Activated CD4-positive, alpha-beta T cell treated with anti-CD3 and anti-CD28 coated beads, Interleukin-2, amount 50 U/mL, for 48 hours (primary cell): ENCODE data around the gene RAD23B.
"Not testable (repeated sequence)": the region's sequence is repeated elsewhere in the genome, so short reads cannot be mapped to it uniquely, and the experiment has no call there.

Source experiments
- DNase-seq, 2 experiments: peaks; one replicate each; pipeline ENCODE4 v3.0.0-alpha.2; 2020

Gene RAD23B

DNA sequence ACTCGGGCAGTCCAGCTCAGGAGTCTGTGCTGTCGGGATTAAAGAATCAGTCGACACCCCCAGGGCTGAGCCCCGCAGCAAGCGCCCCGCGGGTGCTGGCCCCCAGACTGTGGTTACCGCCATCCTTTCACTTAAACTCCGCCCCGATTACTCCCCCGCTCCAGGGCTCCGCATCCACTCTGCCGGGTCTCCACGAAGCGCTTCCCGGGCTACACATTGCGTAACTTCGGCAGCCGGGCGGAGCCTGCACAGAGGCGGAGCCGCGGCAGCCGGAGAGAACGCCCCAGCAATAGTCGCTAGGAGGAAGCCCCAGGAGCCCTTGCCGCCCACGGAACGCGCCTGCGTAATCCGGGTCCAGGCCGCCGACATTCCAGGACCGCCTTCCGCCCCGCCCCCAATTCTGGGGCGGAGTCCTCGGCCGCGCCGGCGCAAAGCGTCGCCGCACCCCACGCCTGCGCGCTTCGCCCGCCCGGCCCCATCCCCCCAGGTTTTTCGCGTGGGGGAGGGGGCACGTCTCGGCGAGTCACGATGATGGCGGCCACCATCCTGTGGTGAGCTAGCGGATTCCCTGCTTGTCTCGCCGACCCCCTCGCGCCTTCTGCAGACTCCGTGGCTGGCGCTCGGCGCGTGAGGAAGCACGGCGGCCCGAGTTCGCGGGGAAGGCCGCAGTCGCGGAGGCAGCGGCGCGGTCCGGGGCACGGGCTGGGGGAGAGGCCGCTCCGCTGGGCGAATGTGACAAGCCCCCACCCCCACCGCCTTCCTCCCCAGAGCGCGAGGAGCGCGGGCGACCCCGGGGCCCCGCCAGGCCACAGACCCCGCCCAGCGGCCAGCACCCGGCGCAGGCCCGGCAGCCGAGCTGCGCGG is at the start of gene RAD23B:
RAD23B (plus strand) TSS at position 521 of the 864 bp plus-strand sequence. CDS start 351 bp downstream, outside the sequence.
- DNase-seq = peak; percentile 98 to 99

DNA sequence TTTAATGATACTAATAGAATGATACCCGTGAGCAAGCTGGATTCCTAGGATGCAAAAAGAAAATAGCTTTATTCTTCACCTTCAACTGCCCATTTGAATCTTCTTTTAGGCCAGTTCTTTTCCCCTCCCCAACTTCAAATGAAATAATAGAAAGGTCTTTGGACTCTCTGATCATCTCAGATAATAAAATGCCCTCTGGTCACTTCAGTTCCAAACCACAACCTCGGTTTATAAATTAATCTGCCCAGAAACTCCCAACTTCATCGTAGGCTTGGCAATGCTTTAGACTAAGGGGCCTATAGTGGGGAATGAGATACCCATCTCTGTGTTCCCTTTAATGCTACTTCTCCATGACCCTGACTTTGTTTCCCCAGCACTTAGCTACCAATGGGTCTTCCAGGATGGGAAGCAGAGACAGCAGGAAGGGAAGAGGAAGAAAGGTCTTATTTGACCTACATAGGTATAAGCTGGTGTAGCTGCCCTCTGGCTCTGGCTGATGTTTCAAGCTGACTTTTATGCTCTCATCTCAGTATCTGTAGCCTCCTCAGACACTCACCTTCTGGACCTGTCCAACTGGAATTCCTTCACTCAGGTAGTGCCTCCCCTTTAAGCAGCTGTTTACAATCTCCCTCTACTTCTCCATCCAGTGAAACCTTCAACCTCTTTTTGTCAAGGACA is 47.2 kb upstream of the RAD23B start:
- DNase-seq = no peak

DNA sequence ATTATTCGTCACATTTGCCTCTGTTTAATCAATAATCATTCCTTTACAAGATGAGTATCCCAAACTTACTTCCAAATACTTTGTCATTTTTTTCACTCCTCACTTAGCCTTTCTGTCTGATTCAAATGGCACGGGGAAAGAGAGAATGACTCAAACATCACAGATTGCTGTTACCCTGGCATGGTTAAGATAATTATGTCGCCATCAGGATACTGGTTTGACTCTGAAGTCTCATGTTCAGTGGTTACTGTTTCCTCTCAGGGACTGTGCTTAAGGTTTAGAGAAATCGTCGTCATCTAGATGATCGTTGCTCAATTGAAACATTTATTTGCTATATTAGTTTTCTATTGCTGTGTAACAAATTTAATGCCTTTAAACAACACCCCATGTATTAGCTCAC is 45.2 kb upstream of the RAD23B start:
- DNase-seq = no peak

DNA sequence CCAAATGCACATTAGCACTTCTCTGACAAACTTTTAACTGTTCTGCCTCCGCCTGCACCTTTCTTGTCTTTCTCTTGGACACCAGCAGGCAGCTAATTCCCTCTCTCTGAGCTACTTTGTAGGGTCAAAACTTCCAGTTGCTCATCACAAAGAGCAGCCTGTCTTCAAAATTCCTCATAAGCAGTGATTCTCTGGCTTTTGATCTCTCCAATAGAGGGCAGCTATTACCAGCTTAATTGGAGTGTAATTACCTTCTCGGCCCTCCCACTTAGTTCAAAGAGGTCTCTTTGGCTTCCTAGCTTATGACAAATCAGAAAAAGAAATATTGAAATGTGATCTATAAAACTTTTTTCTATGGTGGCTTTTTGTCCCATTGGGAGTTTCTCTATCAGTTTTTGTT is 43.6 kb upstream of the RAD23B start:
- no peak for DNase-seq

DNA sequence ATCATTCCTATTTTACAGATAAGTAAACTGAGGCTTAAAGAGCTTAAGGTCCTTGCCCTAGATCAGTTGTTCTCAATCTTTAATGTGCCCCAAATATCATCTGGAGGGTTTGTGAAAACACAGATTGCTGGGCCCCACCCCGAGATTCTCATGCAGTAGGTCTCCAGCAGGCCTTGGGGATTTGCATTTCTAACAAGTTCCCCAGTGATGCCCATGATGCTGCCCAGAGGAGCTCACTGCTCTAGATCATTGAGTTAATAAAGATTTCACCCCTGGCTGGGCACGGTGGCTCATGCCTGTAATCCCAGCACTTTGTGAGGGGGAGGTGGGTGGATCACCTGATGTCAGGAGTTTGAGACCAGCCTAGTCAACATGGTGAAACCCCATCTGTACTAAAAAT is 42.8 kb upstream of the RAD23B start:
- DNase-seq = no peak

DNA sequence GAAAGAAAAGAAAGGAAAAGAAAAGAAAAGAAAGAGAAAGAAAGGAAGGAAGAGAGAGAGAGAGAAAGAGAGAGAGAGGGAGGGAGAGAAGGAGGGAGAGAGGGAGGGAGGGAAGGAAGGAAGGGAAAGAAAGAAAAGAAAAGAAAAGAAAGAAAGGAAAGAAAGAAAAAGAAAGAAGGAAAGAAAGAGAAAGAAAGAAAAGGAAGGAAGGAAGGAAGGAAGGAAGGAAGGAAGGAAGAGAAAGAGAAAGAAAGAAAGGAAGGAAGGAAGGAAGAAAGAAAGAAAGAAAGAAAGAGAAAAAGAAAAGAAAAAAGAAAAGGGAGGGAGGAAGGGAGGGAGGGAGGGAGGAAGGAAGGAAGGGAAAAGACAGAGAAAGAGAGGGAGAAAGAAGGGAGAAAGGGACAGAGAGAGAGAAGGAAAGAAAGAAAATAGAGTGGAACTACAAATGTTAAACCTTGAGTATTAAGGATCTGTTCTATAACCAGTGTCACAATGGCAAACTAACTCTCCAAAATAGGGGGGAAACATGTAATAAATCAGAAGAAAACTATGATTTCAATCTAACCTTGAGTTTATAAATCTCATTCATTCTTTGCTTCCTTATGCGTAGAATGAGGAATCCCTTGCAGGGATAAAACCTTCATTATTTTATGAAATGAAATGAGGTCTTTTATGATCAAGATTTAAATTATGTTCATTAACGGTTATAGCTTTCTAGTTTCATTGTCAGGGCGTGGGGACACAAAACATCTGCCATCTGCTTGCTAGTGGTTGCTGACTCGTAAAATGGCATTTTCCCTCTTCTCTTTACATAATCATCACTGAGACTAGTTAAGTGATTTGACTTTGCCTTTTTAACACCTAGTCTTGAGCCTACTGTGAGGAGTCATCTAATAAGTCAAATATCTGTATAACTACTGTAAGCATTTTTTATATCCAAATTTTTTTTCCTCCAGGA is 40.7 kb upstream of the RAD23B start:
- no peak for DNase-seq

DNA sequence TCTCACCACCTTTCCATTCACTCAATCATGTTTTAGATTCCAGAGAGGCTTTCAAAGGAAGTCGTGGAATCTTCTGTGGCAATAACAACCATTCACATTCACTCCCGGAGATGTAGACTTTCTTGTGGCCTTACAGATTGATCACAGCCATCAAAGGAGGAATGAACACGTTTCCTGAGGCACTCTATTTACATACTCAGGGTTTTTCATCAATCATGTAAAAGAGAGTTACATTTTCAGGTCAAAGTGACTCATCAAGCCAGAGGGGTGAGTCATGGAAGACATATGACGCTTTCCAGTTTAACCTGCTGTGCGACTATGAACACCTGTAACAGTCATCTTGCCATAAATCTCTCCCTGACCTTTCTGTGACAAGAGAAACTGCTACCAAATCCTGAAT is 39.3 kb upstream of the RAD23B start:
- DNase-seq = peak; percentile 27 to 54

DNA sequence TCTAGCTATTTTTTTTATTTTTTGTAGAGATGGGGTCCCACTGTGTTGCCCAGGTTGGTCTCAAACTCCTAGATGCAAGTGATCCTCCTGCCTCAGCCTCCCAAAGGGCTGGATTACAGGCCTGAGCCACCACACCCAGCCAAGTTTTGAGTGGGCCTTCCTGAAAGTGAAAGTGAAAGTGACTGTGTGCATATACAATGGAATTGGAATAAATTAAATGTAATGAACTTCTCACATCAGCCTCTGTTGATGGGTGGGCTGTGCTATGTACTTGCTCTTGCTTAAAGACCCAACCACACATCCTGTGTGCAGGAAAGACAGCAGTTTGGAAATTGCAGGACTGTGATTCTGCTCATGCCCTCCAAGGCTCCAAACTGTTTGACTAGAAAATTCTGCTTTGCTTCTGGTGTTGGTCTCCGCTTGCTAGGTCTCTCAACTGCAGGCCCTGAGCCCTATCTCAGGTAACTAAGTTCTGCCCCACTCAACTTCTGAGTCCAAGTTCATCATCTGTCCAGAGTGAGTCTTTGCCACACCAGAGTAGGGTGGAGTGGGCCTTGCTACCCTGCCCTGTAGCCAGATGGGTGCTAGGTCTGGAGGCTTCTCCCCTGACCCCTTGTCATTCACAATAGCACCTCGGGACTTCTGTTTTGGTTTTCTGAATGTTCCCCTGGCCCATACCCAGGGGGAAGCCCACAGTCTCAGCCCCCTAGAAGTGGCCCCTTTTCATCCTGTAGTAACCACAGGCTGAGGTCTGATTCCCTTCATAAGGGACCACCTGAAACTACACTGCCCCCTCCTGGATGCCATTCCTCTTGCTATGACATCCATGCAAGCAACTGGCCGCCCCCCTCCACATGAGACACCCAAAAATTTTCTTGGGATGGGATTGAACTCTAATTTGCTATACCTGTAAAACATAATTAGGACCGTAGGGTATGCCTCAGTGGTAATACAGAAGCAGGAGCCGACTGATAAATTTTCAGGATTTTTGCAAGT is 36.5 kb upstream of the RAD23B start:
- DNase-seq = no peak

DNA sequence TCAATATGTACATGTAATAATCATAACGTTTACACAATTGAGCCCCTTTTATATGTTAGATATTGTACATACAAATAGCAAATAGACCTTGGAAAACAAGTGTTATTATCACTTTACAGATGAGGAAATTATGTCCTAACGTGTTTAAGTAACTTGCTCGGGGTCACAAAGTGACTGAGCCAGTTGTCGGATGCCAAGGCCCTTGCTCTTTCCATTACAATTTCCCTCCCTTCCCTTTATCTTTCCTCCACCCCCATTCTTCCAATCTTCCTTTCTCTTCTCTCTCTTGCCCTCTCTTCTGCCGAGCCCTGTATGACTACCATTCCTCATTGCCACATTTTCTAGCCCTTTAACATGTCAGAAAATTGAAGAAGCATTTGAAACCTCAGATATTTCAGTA is 34.4 kb upstream of the RAD23B start:
- DNase-seq = no peak

DNA sequence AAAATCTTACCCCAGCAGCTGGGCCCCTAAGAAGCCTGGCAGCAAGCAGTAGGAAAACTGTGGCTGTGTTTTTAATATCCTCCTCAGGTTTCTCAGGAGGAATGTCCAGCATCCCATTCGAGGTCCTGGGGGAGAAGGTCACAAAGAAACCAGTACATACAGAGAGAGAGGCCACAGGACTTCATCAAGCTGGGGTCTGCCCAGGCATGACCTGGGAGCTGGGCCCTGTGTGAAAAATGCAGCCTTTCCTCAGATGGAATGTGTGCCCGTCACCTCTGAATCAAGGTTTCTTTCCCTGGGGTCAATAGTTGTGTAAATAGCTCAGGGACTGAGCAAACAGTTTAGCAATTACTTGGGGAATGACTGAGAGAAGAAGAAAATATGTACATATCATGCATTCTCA is 33.9 kb upstream of the RAD23B start:
- DNase-seq = no peak

DNA sequence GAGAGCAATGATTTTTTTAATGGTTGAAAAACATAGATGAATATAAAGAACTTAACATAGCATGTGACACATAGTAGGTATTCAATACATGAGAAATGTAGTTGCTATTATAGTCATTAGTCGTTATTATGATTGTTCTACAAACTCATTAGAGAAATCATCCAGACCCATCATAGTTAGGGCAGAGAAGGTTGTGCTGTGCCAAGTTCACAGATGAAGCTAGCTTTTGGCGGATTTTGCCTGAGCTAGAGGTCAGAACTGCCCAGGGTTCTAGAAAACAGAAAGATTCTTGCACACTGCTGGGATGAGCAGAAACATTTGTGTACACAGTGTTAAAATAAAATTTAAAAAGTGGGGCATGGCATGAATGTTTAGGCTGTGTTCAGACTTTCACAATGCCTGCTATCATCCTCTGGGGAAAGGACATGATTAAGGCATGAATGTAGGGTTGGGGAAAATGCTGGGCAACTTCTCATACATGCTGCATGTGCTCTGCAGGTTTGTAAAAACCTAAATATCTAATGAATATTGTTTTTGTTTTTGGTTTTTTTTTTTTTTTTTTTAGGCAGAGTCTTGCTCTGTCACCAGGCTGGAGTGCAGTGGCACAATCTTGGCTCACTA is 33.3 kb upstream of the RAD23B start:
- no peak for DNase-seq

DNA sequence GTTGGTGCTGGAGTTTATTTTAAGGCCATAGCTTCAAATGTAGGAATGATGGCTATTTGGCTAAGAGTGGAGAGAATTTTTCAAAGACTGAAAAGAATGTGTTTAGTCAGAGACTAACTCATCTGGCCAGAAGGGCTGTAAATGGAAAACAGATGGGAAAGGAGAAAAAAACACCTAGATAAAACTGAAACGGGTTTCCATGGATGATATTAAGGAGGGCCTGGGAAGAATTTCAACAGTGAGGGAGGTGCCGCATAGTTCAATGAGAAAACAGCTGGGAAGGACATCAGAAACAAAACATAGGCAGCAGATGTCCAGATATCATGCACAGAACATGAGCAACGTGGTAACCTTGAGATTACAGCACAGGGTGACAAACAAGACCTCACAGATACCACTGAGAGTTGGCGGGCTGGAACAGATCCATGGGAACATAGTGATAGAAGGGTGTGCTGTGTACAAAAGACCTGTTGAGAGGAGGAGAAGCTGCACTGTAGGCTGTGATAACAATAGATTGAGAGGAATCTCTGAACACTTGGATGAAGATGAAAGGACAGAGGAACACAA is 31.2 kb upstream of the RAD23B start:
- DNase-seq = no peak

DNA sequence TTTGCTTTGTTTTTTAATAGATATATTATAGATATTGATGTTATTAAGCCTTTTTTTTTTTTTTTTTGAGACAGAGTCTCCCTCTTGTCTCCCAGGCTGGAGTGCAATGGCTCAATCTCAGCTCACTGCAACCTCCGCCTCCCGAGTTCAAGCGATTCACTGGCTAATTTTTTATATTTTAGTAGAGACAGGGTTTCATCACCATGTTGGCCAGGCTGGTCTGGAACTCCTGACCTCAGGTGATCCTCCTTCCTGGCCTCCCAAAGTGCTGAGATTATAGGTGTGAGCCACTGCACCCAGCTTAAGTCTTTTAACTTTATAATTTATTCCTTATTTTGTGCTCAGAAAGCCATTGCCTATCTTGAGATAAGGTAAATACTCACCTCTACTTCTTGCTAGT is 24.2 kb upstream of the RAD23B start:
- no peak for DNase-seq

DNA sequence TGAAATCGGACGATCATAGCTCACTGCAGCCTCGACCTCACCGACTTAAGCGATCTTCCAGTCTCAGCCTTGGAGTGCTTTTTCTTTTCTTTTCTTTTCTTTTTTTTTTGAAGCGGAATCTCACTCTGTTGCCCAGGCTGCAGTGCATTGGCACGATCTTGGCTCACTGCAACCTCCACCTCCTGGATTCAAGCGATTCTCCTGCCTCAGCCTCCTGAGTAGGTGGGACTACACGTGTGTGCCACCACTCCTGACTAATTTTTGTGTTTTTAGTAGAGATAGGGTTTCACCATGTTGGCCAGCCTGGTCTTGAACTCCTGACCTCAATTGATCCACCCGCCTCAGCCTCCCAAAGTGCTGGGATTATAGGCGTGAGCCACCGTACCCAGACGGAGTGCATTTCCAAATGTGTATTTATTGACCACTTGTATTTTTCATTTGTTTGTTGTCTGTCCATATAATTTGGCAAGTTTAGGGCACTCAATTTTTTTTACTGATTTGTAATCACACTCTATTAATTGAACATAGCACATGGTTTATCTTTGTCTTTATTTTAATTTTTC is 23.2 kb upstream of the RAD23B start:
- not testable (repeated sequence) for DNase-seq

DNA sequence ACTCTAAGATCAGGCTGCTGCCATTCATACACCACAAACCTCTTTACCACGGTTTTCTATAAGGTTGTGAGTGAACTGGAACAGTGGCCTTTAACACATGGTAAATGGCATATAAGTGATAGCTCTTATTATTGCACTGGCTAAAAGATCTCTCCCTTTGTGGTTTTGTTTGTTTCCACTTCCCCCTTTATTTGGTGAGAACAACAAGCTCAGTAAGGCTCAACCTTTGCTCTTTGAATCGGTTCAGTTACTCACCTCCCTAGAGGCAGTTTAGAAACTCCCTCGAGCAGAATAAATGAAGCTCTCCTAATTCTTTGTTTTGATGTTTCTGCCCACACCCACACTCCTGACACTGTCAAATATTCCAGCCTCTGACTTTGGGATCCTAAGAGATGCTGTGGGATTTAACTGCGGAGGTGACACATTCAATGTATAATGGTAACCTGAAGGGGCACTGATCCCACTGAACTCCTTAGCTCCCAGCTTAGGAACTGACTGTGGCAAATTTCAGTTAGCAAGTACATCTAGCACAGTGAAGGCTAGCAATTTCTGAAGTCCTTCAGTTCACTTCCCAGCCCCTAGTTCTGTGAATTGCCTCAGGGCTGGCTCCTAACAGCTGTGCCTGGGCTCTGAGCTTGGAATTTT is 22.5 kb upstream of the RAD23B start:
- DNase-seq = no peak

DNA sequence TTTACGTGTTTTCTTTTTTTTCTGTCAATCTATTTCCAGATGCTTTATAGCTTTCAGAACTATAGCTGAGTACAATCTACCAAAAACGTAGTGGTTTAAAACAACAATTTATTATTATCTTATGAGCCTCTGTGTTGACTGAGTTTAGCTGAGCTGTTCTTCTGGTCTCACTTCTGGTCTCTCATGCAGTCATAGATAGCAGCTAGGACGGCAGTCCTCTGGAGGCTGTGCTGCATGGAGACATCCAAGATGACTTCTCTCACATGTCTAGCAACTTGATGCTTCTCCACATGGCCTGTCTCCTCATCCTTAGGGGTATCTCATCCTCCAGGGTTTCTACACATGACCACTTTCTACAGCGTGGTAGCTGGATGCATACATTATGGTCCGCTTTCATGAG is 22.0 kb upstream of the RAD23B start:
- no peak for DNase-seq

DNA sequence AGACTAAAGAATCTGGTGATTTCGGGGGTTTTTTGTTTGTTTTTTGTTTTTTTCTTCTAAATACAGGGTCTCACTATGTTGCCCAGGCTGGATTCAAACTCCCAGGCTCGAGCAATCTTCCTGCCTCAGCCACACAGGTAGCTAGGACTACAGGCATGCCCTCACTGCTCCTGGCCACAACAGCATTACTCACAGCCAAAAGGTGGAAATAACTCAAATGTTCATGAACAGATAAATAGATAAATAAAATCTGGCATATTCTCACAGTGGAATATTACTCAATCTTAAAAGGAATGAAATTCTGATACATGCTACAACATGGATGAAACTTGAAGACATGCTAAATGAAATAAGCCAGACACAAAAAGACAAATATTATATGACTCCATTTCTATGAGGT is 19.8 kb upstream of the RAD23B start:
- DNase-seq = no peak

DNA sequence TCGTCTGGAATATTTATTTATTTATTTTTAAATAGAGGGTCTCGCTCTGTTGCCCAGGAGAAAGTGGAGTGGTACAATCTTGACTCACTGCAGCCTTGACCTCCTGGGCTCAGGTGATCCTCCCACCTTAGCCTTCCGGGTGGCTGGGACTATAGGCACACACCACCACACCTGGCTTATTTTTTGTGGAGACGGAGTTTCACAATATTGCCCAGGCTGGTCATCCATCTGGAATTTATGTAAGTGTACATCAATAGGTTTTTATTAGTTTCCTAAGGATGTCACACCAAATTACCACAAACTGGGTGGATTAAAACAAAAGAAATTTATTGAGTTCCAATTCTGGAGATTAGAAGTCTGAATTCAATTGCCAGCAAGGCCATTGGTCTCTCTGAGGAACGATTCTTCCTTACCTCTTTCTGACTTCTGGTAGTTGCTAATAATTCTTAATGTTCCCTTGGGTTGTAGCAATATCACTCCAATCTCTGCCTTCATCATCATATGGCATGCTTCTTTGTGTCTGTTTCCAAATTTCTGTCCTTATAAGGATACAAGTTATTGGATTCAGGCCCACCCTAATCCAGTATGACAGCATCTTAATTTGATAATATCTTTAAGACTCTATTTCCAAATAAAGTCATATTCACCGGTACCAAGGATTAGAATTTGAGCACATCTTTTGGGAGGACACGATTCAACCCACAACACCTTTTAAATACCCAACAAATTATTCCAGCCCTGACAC is 16.3 kb upstream of the RAD23B start:
- no peak for DNase-seq

DNA sequence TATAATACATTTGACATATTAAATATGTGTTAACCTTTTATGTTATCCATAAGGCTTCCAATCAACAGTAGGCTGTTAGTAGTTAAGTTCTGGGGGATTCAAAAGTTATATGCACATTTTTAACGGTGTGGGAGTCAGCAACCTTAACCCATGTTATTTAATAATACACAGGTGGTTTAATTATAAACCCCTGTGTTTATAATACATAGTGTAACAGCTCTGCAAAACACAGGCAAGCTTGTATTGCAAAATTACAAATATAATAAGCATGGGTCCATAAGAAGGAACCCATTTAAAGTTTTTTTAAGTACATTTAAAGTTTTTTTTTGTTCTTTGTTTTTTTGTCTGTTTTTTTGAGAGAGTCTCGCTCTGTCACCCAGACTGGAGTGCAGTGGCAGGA is 14.5 kb upstream of the RAD23B start:
- DNase-seq = no peak
